ENCODE results near the gene HS1BP3. TPM values are rescaled to one million over a fixed set of nuclear protein-coding genes. Genes with fewer than 3 reads are reported as not detected.

The HS1BP3 gene
- total RNA-seq, 1 experiment from 2014 or later = 26.4 TPM

GRCh38 chr2:20645301-20645701 is 5.6 kb downstream of the HS1BP3 start:
- Mint-ChIP-seq H3K27ac (ENCODE audit: unreplicated experiment) (no peak overlapping the region), H3K27me3 (ENCODE audit: unreplicated experiment) (no peaks in the 10 kb centered on the region), H3K4me1 (ENCODE audit: low read depth, unreplicated experiment) (peaks cover 32% of the 10 kb centered on the region), H3K36me3 (ENCODE audit: insufficient read depth, unreplicated experiment) (peaks cover 12% of the 10 kb centered on the region), H3K9me3 (ENCODE audit: low read depth, unreplicated experiment) (no peaks in the 10 kb centered on the region), H3K4me3 (ENCODE audit: low read depth, unreplicated experiment) (no peak overlapping the region)
- CTCF ChIA-PET = no interaction called here
- no peak for TF ChIP-seq CTCF (IDR thresholded peaks at IDR 0.05; ENCODE audit: unreplicated experiment)
- intact Hi-C loops (cut with micrococcal nuclease; ENCODE audit: unreplicated experiment) = no loop called here
- BruUV-seq (replicated peaks) = no TSS peak
- DNase-seq = no peak

- intact Hi-C loops (cut with micrococcal nuclease; ENCODE audit: unreplicated experiment) = no loop called here
- no peak for DNase-seq
- CTCF ChIA-PET = interaction anchor here (0.5 to 3.3 kb wide), 6 partner anchors 9 to 265 kb away, joined by 4 to 25 read pairs (median 14); no protein-coding TSS in a partner anchor
- Mint-ChIP-seq H3K27me3 (ENCODE audit: unreplicated experiment) (no peaks in the 10 kb centered on the region), H3K9me3 (ENCODE audit: low read depth, unreplicated experiment) (no peaks in the 10 kb centered on the region), H3K36me3 (ENCODE audit: insufficient read depth, unreplicated experiment) (peaks cover 7% of the 10 kb centered on the region), H3K4me1 (ENCODE audit: low read depth, unreplicated experiment) (peaks cover 17% of the 10 kb centered on the region), H3K4me3 (ENCODE audit: low read depth, unreplicated experiment) (no peak overlapping the region), H3K27ac (ENCODE audit: unreplicated experiment) (no peak overlapping the region)
- no peak for TF ChIP-seq CTCF (IDR thresholded peaks at IDR 0.05; ENCODE audit: unreplicated experiment)
- BruUV-seq (replicated peaks) = no TSS peak
Observed at GRCh38 chr2:20643826-20644225, 7.1 kb downstream of the HS1BP3 start.

- no TSS peak for BruUV-seq (replicated peaks)
- Mint-ChIP-seq H3K4me1 (ENCODE audit: low read depth, unreplicated experiment) (peaks cover 10% of the 10 kb centered on the region), H3K27me3 (ENCODE audit: unreplicated experiment) (no peaks in the 10 kb centered on the region), H3K36me3 (ENCODE audit: insufficient read depth, unreplicated experiment) (peaks cover 10% of the 10 kb centered on the region), H3K4me3 (ENCODE audit: low read depth, unreplicated experiment) (no peak overlapping the region), H3K9me3 (ENCODE audit: low read depth, unreplicated experiment) (no peaks in the 10 kb centered on the region), H3K27ac (ENCODE audit: unreplicated experiment) (no peak overlapping the region)
- intact Hi-C loops (cut with micrococcal nuclease; ENCODE audit: unreplicated experiment) = no loop called here
- no peak for DNase-seq
- no peak for TF ChIP-seq CTCF (IDR thresholded peaks at IDR 0.05; ENCODE audit: unreplicated experiment)
- CTCF ChIA-PET = interaction anchor here (0.7 to 3.3 kb wide), 11 partner anchors 190 to 418 kb away, joined by 3 to 25 read pairs (median 4); partner anchors contain the start of gene SDC1
Observed at GRCh38 chr2:20643060-20643459, 7.8 kb downstream of the HS1BP3 start.

- DNase-seq = peak; percentile 89
- intact Hi-C loops (cut with micrococcal nuclease; ENCODE audit: unreplicated experiment) = loop anchor here (1.0 kb wide), 1 partner anchor 246 kb away; no protein-coding TSS in a partner anchor
- no peaks in the 10 kb centered on the region for H3K9me3 Mint-ChIP-seq (ENCODE audit: low read depth, unreplicated experiment)
- peak; percentile 96 for TF ChIP-seq CTCF (IDR thresholded peaks at IDR 0.05; ENCODE audit: unreplicated experiment)
- H3K4me3 Mint-ChIP-seq (ENCODE audit: low read depth, unreplicated experiment) = no peak overlapping the region
- no peak overlapping the region for H3K27ac Mint-ChIP-seq (ENCODE audit: unreplicated experiment)
- no TSS peak for BruUV-seq (replicated peaks)
- peaks cover 10% of the 10 kb centered on the region for H3K4me1 Mint-ChIP-seq (ENCODE audit: low read depth, unreplicated experiment)
- CTCF ChIA-PET = interaction anchor here (0.6 to 3.3 kb wide), 15 partner anchors 8 to 417 kb away, joined by 3 to 25 read pairs (median 3); partner anchors contain the start of genes HS1BP3 and SDC1
- no peaks in the 10 kb centered on the region for H3K27me3 Mint-ChIP-seq (ENCODE audit: unreplicated experiment)
- peaks cover 10% of the 10 kb centered on the region for H3K36me3 Mint-ChIP-seq (ENCODE audit: insufficient read depth, unreplicated experiment)
Observed at GRCh38 chr2:20642055-20642971, 8.6 kb downstream of the HS1BP3 start.
